ENCODE data around the gene TFDP2. TPM values are rescaled to one million over a fixed set of nuclear protein-coding genes. Genes with fewer than 3 reads are reported as not detected.

TFDP2 gene
- total RNA-seq, 1 donor from 2014 or later, result 173 TPM

GRCh38 chr3:141904203-141904602 is 245.1 kb downstream of the TFDP2 start:
- H3K9ac ChIP-seq, result no peak overlapping the region
- no peaks in the 10 kb centered on the region for H3F3A ChIP-seq (ENCODE audit: low read depth)
- Mint-ChIP-seq H3K27ac (no peak overlapping the region), H3K4me3 (no peak overlapping the region), H3K4me1 (no peaks in the 10 kb centered on the region), H3K9me3 (peaks cover 12% of the 10 kb centered on the region), H3K27me3 (ENCODE audit: insufficient read depth, low read depth) (no peaks in the 10 kb centered on the region), H3K36me3 (peaks cover 30% of the 10 kb centered on the region)
- H3K4me3 ChIP-seq, result no peak overlapping the region
- TF ChIP-seq EZH2 (IDR thresholded peaks at IDR 0.05), result no peak
- TF ChIP-seq EZH2phosphoT487 (IDR thresholded peaks at IDR 0.05), result no peak
- no peak for TF ChIP-seq CTCF (IDR thresholded peaks at IDR 0.05)
- H3K36me3 ChIP-seq, result peaks cover 14% of the 10 kb centered on the region
- H3K4me1 ChIP-seq, result no peaks in the 10 kb centered on the region
- no peak overlapping the region for H2AFZ ChIP-seq (replicated peaks)
- no peaks in the 10 kb centered on the region for H4K20me1 ChIP-seq (ENCODE audit: low read depth)
- H3K4me2 ChIP-seq, result no peak overlapping the region
- no peak overlapping the region for H3K27ac ChIP-seq
- DNase-seq (ENCODE audit: low spot score), result no peak
- H3K9me3 ChIP-seq (ENCODE audit: low read depth), result peaks cover 7% of the 10 kb centered on the region
- H3K27me3 ChIP-seq, result no peaks in the 10 kb centered on the region
- H3K79me2 ChIP-seq (ENCODE audit: low read depth), result peaks cover 30% of the 10 kb centered on the region

GRCh38 chr3:141901914-141902313 is 247.4 kb downstream of the TFDP2 start:
- Mint-ChIP-seq H3K4me1 (no peaks in the 10 kb centered on the region), H3K4me3 (no peak overlapping the region), H3K36me3 (peaks cover 31% of the 10 kb centered on the region), H3K27me3 (ENCODE audit: insufficient read depth, low read depth) (no peaks in the 10 kb centered on the region), H3K27ac (no peak overlapping the region), H3K9me3 (peaks cover 28% of the 10 kb centered on the region)
- TF ChIP-seq EZH2phosphoT487 (IDR thresholded peaks at IDR 0.05) (no peak), CTCF (IDR thresholded peaks at IDR 0.05) (no peak)
- H3K9ac ChIP-seq, result no peak overlapping the region
- H3K79me2 ChIP-seq (ENCODE audit: low read depth), result peaks cover 52% of the 10 kb centered on the region
- H3F3A ChIP-seq (ENCODE audit: low read depth), result no peaks in the 10 kb centered on the region
- peaks cover 12% of the 10 kb centered on the region for H3K9me3 ChIP-seq (ENCODE audit: low read depth)
- no peaks in the 10 kb centered on the region for H3K27me3 ChIP-seq
- no peak for DNase-seq (ENCODE audit: low spot score)
- no peak overlapping the region for H3K27ac ChIP-seq
- no peak overlapping the region for H3K4me3 ChIP-seq
- peaks cover 28% of the 10 kb centered on the region for H3K36me3 ChIP-seq
- no peak overlapping the region for H3K4me2 ChIP-seq
- H4K20me1 ChIP-seq (ENCODE audit: low read depth), result no peaks in the 10 kb centered on the region
- H3K4me1 ChIP-seq, result no peaks in the 10 kb centered on the region
- H2AFZ ChIP-seq (replicated peaks), result no peak overlapping the region

- Histone ChIP-seq H2AFZ (replicated peaks) (no peak overlapping the region), H3K27me3 (no peaks in the 10 kb centered on the region), H3K36me3 (peaks cover 23% of the 10 kb centered on the region), H3K4me3 (no peak overlapping the region), H4K20me1 (ENCODE audit: low read depth) (no peaks in the 10 kb centered on the region), H3K9ac (no peak overlapping the region), H3K4me2 (no peak overlapping the region), H3K4me1 (no peaks in the 10 kb centered on the region), H3F3A (ENCODE audit: low read depth) (no peaks in the 10 kb centered on the region), H3K9me3 (ENCODE audit: low read depth) (peaks cover 12% of the 10 kb centered on the region), H3K79me2 (ENCODE audit: low read depth) (peaks cover 68% of the 10 kb centered on the region), H3K27ac (no peak overlapping the region)
- no peaks in the 10 kb centered on the region for H3K27me3 Mint-ChIP-seq (ENCODE audit: insufficient read depth, low read depth)
- DNase-seq (ENCODE audit: low spot score), result no peak
- H3K9me3 Mint-ChIP-seq, result peaks cover 28% of the 10 kb centered on the region
- TF ChIP-seq EZH2phosphoT487 (IDR thresholded peaks at IDR 0.05) (no peak), EZH2 (IDR thresholded peaks at IDR 0.05) (no peak), CTCF (IDR thresholded peaks at IDR 0.05) (no peak)
- H3K4me3 Mint-ChIP-seq, result no peak overlapping the region
- H3K27ac Mint-ChIP-seq, result no peak overlapping the region
- H3K36me3 Mint-ChIP-seq, result peaks cover 38% of the 10 kb centered on the region
- no peaks in the 10 kb centered on the region for H3K4me1 Mint-ChIP-seq
Observed at GRCh38 chr3:141900343-141900742, 249.0 kb downstream of the TFDP2 start.
